HepG2 (cell line): ENCODE data around the gene LHFPL2. TPM values are rescaled to one million over a fixed set of nuclear protein-coding genes. Genes with fewer than 3 reads are reported as not detected.

Experiments used
- ATAC-seq: fragments of 200-7000 bp; cut with Tn5 transposase; 3 replicates; pipeline ENCODE4 v1.9.1; 2020; ENCODE audit warnings: mild to moderate bottlenecking, moderate library complexity
- BruUV-seq: library from RNA; stranded (reverse); fragments of 400-500 nt; replicated peaks from 2 replicates; lab custom pipeline; 2021; lab: Mats Ljungman, UMichigan
- CTCF ChIA-PET: fragments of 300-600 bp; formaldehyde crosslinking; extraction: SDS; loops from one replicate; lab custom pipeline; 2021; ENCODE audit warnings: low total read pairs, inconsistent platforms, low intra/inter-chr PET ratio; lab: Yijun Ruan, JAX
- POLR2A ChIA-PET: fragments of 350-600 bp; sonication (Branson Sonifier 250); formaldehyde crosslinking; loops from one replicate; lab custom pipeline; 2020; ENCODE audit warnings: antibody characterized with exemption, inconsistent platforms; lab: Yijun Ruan, JAX
- DNase-seq: peaks from one replicate; pipeline ENCODE4 v3.0.0-alpha.2; 2015; ENCODE audit warnings: low spot score
- FAIRE-seq: peaks from 3 replicates; lab custom pipeline; 2011; peaks lifted over from hg19 to GRCh38; lab: Jason Lieb, UNC
- H2AFZ ChIP-seq: one replicate; pipeline ENCODE4 v1.6.1; 2011; ENCODE audit warnings: low read length, inconsistent platforms
- H3K27ac ChIP-seq: fragments of 300-600 bp; 3 replicates; pipeline ENCODE4 v1.8.0; 2011; ENCODE audit warnings: mixed run types, mild to moderate bottlenecking, mixed read lengths, low read length, inconsistent platforms; ENCODE audit not compliant: insufficient read depth; ENCODE audit errors: extremely low read length
- H3K27me3 ChIP-seq, 2 experiments: fragments of 200-600 bp in 1 of 2; 2 replicates in 1 of 2; 3 replicates in 1 of 2; pipeline versions ENCODE4 v1.6.0 to v1.8.0; 2011; ENCODE audit warnings: low read length in 2 of 2, mild to moderate bottlenecking in 2 of 2, moderate library complexity in 2 of 2, inconsistent platforms in 1 of 2; ENCODE audit not compliant: insufficient read depth in 2 of 2, control insufficient read depth in 1 of 2
- H3K36me3 ChIP-seq, 2 experiments: fragments of 200-600 bp in 1 of 2; replicated peaks in 1 of 2; 2 replicates in 1 of 2; 3 replicates in 1 of 2; pipeline versions ENCODE4 v1.5.1 to v1.8.0; 2011; ENCODE audit warnings: low read length in 2 of 2, inconsistent platforms in 1 of 2; ENCODE audit not compliant: insufficient read depth in 2 of 2, control insufficient read depth in 1 of 2
- H3K4me1 ChIP-seq: 2 replicates; pipeline ENCODE4 v1.5.1; 2012; ENCODE audit warnings: low read length, inconsistent platforms; ENCODE audit not compliant: insufficient read depth
- H3K4me2 ChIP-seq: 2 replicates; pipeline ENCODE4 v1.6.0; 2011; ENCODE audit warnings: low read depth, low read length, inconsistent platforms
- H3K4me3 ChIP-seq, 3 experiments: fragments of 200-600 bp in 1 of 3; sonication (generic), shearing (Covaris generic) in 1 of 3; replicated peaks in 1 of 3; 2 replicates each; pipeline ENCODE4 v1.5.1; 2011 to 2016; ENCODE audit warnings: low read length in 3 of 3, inconsistent platforms in 2 of 3, low read depth in 2 of 3, mild to moderate bottlenecking in 2 of 3, control low read depth in 1 of 3, mixed read lengths in 1 of 3; ENCODE audit not compliant: insufficient read depth in 1 of 3
- H3K79me2 ChIP-seq: one replicate; pipeline ENCODE4 v1.6.1; 2011; ENCODE audit warnings: low read length, inconsistent platforms; ENCODE audit not compliant: insufficient read depth
- H3K9ac ChIP-seq: 2 replicates; pipeline ENCODE4 v1.6.0; 2011; ENCODE audit warnings: mild to moderate bottlenecking, low read depth, low read length, inconsistent platforms; ENCODE audit not compliant: insufficient read depth
- H3K9me3 ChIP-seq: 2 replicates; pipeline ENCODE4 v1.5.1; 2012; ENCODE audit warnings: mild to moderate bottlenecking, low read length
- H4K20me1 ChIP-seq: 2 replicates; pipeline ENCODE4 v1.6.0; 2011; ENCODE audit warnings: inconsistent platforms, mild to moderate bottlenecking, low read length, moderate library complexity; ENCODE audit not compliant: insufficient read depth
- FOXK1 ChIP-seq: sonication (generic); formaldehyde crosslinking; IDR thresholded peaks from 2 replicates; pipeline ENCODE4 v1.4.0; 2020; ENCODE audit warnings: low read depth, missing genetic modification reagents, borderline replicate concordance
- GPN1 ChIP-seq: sonication (generic); formaldehyde crosslinking; IDR thresholded peaks from 2 replicates; pipeline ENCODE4 v1.5.1; 2020; ENCODE audit warnings: missing genetic modification reagents, borderline replicate concordance
- MNT ChIP-seq: fragments of 450-650 bp; IDR thresholded peaks from 2 replicates; pipeline ENCODE4 v1.6.1; 2016
- SNAPC2 ChIP-seq: sonication (generic); formaldehyde crosslinking; IDR thresholded peaks from 2 replicates; pipeline ENCODE4 v1.8.1; 2022; ENCODE audit warnings: mild to moderate bottlenecking, missing genetic modification reagents
- SP5 ChIP-seq: IDR thresholded peaks from 2 replicates; pipeline ENCODE4 v1.6.1; 2016; ENCODE audit warnings: low read depth, borderline replicate concordance
- SRSF4 ChIP-seq: fragments of 200-400 bp; formaldehyde crosslinking; IDR thresholded peaks from one replicate; pipeline ENCODE4 v1.6.1; 2018; ENCODE audit warnings: mild to moderate bottlenecking, low read depth, low read length, moderate library complexity; ENCODE audit not compliant: poor library complexity, severe bottlenecking
- ZMAT3 ChIP-seq: sonication (generic); formaldehyde crosslinking; conservative IDR thresholded peaks from 2 replicates; pipeline ENCODE4 v1.7.0; 2021; ENCODE audit warnings: missing genetic modification reagents
- ZNF136 ChIP-seq: sonication (generic); formaldehyde crosslinking; IDR thresholded peaks from 2 replicates; pipeline ENCODE4 v1.8.1; 2022; ENCODE audit warnings: low read depth, mild to moderate bottlenecking, moderate library complexity, missing genetic modification reagents
- ZNF230 ChIP-seq: sonication (generic); formaldehyde crosslinking; IDR thresholded peaks from 2 replicates; pipeline ENCODE4 v1.4.0; 2020; ENCODE audit warnings: mild to moderate bottlenecking, missing genetic modification reagents
- ZNF44 ChIP-seq: sonication (generic); formaldehyde crosslinking; IDR thresholded peaks from 2 replicates; pipeline ENCODE4 v1.5.1; 2020; ENCODE audit warnings: mild to moderate bottlenecking, missing genetic modification reagents
- ZNF720 ChIP-seq: sonication (generic); formaldehyde crosslinking; IDR thresholded peaks from 2 replicates; pipeline ENCODE4 v1.4.0; 2020; ENCODE audit warnings: missing genetic modification reagents
- ZNF768 ChIP-seq: sonication (generic); formaldehyde crosslinking; IDR thresholded peaks from 2 replicates; pipeline ENCODE4 v1.4.0; 2020; ENCODE audit warnings: missing genetic modification reagents
- WGBS: methylation state at CpG from one replicate; pipeline ENCODE4 v1.1.6; 2017; ENCODE audit warnings: low lambda C conversion rate; 5-methylcytosine and 5-hydroxymethylcytosine counted together
- in situ Hi-C: cut with HindIII; loops from 2 replicates; pipeline ENCODE4 v1.10.0; 2017; ENCODE audit warnings: low pct_unique_long_range_greater_than_20kb; ENCODE audit not compliant: extremely low pct_ligation_motif_present
- intact Hi-C: fragments of 100-400 bp; cut with micrococcal nuclease; formaldehyde crosslinking; loops from one replicate; pipeline ENCODE4 v1.10.0; 2022; ENCODE audit not compliant: unreplicated experiment
- polyA plus RNA-seq, 8 experiments: library from polyadenylated mRNA; depleted of rRNA in 3 of 8; stranded (reverse) in 7 of 8; unstranded in 1 of 8; fragments of >200 nt; fragmentation: Illumina TruSeq in 4 of 8; extraction: Trizol in 4 of 8; gene quantifications; 2 replicates each; pipeline versions ENCODE4 v1.2.1 to v1.2.3, GENCODE V29; 2011 to 2016; ENCODE audit warnings: low read depth in 4 of 8, missing spikeins in 1 of 8, mixed read lengths in 1 of 8; ENCODE audit not compliant: insufficient read depth in 1 of 8
- total RNA-seq, 5 experiments: library from RNA; depleted of rRNA; stranded (reverse); fragments of >200 nt; fragmentation: Illumina TruSeq; extraction: Trizol; gene quantifications; 2 replicates each; pipeline ENCODE4 v1.2.3, GENCODE V29; 2016; ENCODE audit warnings: low read depth in 1 of 5
- TF ChIP-seq, protein P1 (sequence below): sonication (generic); formaldehyde crosslinking; conservative IDR thresholded peaks from 2 replicates; pipeline ENCODE4 v1.8.0; 2022; ENCODE audit warnings: missing genetic modification reagents
- TF ChIP-seq, protein P2 (sequence below): sonication (generic); formaldehyde crosslinking; IDR thresholded peaks from 2 replicates; pipeline ENCODE4 v1.5.1; 2020; ENCODE audit warnings: mild to moderate bottlenecking, missing genetic modification reagents, borderline replicate concordance
- TF ChIP-seq, protein P3 (sequence below): sonication (generic); formaldehyde crosslinking; IDR thresholded peaks from 2 replicates; pipeline ENCODE4 v1.5.0; 2020; ENCODE audit warnings: missing genetic modification reagents

LHFPL2 gene
- total and polyA plus RNA-seq, 2 of the 13 experiments (the other 11 are each of a cell fraction or from before 2014, with no cell fraction given): 6.0 to 20.0 TPM

GRCh38 chr5:78562001-78562400 lies 86.6 kb downstream of the LHFPL2 start:
- POLR2A ChIA-PET: no interaction called here
- Histone ChIP-seq H3K9me3 (no peaks in the 10 kb centered on the region), H3K9ac (no peak overlapping the region), H3K4me2 (no peak overlapping the region), H3K36me3 (peaks cover 3 to 18% of the 10 kb centered on the region in 2 experiments; a peak in 3 of 5 replicates), H3K4me1 (peaks cover 13% of the 10 kb centered on the region), H3K27ac (no peak overlapping the region), H2AFZ (no peak overlapping the region), H3K79me2 (peaks cover 6% of the 10 kb centered on the region), H4K20me1 (no peaks in the 10 kb centered on the region), H3K27me3 (no peaks in the 10 kb centered on the region), H3K4me3 (no peak overlapping the region)
- FAIRE-seq (no peak), ATAC-seq (no peak), DNase-seq (no peak)
- WGBS: 100% methylated on average over 3 of the region's 3 CpGs
- CTCF ChIA-PET: no interaction called here
- intact Hi-C loops (no loop called here), in situ Hi-C loops (no loop called here)
- no TSS peak for BruUV-seq
- no peak for TF ChIP-seq MNT
- no peak for TF ChIP-seq SP5
- no peak for TF ChIP-seq ZNF44 (CRISPR knock-in tag)
- TF ChIP-seq ZNF136 (CRISPR knock-in tag): no peak
- no peak for TF ChIP-seq ZNF720 (CRISPR knock-in tag)
- TF ChIP-seq, protein P1, sequence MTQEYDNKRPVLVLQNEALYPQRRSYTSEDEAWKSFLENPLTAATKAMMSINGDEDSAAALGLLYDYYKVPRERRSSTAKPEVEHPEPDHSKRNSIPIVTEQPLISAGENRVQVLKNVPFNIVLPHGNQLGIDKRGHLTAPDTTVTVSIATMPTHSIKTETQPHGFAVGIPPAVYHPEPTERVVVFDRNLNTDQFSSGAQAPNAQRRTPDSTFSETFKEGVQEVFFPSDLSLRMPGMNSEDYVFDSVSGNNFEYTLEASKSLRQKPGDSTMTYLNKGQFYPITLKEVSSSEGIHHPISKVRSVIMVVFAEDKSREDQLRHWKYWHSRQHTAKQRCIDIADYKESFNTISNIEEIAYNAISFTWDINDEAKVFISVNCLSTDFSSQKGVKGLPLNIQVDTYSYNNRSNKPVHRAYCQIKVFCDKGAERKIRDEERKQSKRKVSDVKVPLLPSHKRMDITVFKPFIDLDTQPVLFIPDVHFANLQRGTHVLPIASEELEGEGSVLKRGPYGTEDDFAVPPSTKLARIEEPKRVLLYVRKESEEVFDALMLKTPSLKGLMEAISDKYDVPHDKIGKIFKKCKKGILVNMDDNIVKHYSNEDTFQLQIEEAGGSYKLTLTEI: no peak
- no peak for TF ChIP-seq ZNF768 (CRISPR knock-in tag)
- no peak for TF ChIP-seq ZNF230 (CRISPR knock-in tag)
- TF ChIP-seq SRSF4: no peak
- TF ChIP-seq GPN1: no peak
- no peak for TF ChIP-seq SNAPC2
- no peak for TF ChIP-seq FOXK1 (CRISPR knock-in tag)
- TF ChIP-seq, protein P2, sequence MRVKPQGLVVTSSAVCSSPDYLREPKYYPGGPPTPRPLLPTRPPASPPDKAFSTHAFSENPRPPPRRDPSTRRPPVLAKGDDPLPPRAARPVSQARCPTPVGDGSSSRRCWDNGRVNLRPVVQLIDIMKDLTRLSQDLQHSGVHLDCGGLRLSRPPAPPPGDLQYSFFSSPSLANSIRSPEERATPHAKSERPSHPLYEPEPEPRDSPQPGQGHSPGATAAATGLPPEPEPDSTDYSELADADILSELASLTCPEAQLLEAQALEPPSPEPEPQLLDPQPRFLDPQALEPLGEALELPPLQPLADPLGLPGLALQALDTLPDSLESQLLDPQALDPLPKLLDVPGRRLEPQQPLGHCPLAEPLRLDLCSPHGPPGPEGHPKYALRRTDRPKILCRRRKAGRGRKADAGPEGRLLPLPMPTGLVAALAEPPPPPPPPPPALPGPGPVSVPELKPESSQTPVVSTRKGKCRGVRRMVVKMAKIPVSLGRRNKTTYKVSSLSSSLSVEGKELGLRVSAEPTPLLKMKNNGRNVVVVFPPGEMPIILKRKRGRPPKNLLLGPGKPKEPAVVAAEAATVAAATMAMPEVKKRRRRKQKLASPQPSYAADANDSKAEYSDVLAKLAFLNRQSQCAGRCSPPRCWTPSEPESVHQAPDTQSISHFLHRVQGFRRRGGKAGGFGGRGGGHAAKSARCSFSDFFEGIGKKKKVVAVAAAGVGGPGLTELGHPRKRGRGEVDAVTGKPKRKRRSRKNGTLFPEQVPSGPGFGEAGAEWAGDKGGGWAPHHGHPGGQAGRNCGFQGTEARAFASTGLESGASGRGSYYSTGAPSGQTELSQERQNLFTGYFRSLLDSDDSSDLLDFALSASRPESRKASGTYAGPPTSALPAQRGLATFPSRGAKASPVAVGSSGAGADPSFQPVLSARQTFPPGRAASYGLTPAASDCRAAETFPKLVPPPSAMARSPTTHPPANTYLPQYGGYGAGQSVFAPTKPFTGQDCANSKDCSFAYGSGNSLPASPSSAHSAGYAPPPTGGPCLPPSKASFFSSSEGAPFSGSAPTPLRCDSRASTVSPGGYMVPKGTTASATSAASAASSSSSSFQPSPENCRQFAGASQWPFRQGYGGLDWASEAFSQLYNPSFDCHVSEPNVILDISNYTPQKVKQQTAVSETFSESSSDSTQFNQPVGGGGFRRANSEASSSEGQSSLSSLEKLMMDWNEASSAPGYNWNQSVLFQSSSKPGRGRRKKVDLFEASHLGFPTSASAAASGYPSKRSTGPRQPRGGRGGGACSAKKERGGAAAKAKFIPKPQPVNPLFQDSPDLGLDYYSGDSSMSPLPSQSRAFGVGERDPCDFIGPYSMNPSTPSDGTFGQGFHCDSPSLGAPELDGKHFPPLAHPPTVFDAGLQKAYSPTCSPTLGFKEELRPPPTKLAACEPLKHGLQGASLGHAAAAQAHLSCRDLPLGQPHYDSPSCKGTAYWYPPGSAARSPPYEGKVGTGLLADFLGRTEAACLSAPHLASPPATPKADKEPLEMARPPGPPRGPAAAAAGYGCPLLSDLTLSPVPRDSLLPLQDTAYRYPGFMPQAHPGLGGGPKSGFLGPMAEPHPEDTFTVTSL (CRISPR knock-in tag): no peak
- TF ChIP-seq, protein P3, sequence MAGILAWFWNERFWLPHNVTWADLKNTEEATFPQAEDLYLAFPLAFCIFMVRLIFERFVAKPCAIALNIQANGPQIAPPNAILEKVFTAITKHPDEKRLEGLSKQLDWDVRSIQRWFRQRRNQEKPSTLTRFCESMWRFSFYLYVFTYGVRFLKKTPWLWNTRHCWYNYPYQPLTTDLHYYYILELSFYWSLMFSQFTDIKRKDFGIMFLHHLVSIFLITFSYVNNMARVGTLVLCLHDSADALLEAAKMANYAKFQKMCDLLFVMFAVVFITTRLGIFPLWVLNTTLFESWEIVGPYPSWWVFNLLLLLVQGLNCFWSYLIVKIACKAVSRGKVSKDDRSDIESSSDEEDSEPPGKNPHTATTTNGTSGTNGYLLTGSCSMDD (CRISPR knock-in tag): no peak
- no peak for TF ChIP-seq ZMAT3 (CRISPR knock-in tag)
